ENCODE measurements around the gene SGMS1.

The SGMS1 gene

DNA sequence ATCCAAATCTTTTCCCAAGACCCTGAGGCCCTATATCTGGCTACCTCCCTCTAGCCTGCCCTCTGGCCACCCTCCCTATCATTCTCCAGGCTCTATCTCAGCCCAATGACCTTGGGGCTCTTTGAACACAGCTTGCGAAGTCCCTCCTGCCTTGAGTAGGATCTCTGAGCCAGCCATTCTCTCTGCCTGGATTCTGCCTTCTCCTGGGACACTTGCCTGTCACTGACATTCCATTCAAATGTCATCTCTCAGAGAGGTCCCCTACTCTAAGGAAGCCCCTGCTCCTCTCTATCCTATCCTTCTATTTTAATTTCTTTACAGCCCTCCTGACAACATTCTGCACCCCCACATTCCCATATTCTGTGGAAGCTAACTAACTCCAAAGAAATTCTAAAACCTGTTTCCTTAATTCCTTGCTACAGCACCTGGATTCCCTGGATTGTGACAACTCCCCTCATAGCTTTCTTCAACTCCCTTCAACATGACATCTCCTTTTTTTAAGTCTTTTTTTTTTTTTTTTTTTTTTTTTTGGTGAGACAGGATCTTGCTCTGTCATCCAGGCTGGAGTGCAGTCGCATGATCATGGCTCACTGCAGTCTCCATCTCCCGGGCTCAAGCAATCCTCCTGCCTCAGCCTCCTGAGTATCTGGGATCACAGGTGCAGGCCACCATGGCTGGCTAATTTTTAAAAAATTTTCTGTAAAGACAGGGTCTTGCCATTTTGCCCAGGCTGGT is 291.5 kb downstream of the SGMS1 start:
- no peaks in the 10 kb centered on the region for H3K9me3 ChIP-seq (replicated peaks in 1 of 11)
- peaks cover 0 to 40% (median 0%) of the 10 kb centered on the region in 11 experiments; a peak in 5 of 22 replicates for H3K36me3 ChIP-seq

DNA sequence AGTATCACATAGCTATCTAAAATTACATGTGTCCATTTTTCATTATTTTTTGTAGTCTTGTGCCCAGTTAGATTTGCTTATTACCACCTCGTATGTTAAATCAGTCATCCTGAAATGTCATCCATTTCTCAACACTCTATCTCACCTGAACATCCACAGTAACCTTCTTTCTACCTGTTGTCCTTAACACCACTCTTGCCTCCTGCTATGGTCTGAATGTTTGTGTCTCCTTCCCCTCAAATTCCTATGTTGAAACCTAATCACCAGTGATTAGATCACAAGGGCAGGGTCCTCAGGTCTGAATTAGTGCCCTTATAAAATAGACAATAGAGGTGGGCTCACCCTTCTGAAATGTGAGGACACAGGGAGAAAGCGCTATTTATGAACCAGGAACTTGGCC is 292.3 kb downstream of the SGMS1 start:
- H3K9ac ChIP-seq, result no peak overlapping the region
- no peak for TF ChIP-seq Cebpa-rat (IDR thresholded peaks at IDR 0.05)

More for the DNA sequence above, 291.5 kb downstream of the SGMS1 start:
- TF ChIP-seq Cebpa-rat (IDR thresholded peaks at IDR 0.05), result no peak
- H3K27ac ChIP-seq, result no peak overlapping the region
- no peak overlapping the region for H3K9ac ChIP-seq
- H4K20me1 ChIP-seq, result peaks cover 0 to 82% (median 0%) of the 10 kb centered on the region in 11 experiments; a peak in 3 of 22 replicates
- no peak overlapping the region for H3K4me2 ChIP-seq
- H3K4me3 ChIP-seq, result no peak overlapping the region
- peaks cover 0 to 6% (median 0%) of the 10 kb centered on the region in 10 experiments; a peak in 7 of 20 replicates for H3K4me1 ChIP-seq
- H3K27me3 ChIP-seq, result no peaks in the 10 kb centered on the region

DNA sequence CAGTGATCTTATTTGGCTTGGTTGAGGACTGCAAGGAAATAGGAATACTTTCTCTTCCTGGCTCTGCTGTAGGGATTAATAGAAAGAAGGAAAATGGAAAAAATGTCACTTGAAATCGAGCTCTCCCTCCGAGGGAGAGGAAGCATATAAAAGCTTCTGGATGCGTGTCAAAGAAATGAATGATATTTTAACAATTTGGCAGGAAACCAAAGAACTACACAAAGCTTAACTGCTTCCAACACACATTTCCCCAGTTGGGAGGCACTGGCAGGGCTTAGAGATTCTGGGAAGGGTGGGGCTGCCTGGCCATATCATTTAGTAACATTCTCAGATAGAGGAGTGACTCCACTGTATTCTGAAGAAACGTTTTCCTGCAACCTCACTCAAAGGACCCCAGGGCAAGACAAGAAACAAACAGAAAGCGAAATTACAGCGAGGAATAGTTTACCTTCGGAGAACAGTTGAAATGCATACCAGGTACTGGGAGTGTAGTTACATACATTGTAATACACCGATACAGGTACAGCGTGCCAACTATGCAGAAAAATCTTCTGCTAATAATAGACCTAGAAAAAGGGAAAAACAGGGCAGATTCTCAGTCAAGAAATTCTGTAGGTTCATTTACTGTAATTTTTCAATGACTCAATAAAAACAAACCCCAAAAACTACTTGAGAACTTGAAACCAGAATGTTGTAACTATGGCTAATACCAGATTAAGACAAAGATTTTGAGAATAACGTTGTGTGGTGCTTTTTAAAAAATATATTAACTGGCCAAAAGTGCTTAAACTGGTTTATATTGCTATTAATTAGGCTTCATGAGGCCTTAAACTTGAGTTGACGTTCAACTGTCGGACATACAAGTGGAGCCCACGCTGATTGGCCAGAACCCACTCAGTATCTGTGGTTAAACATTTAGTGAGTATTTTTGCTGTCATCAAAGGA is 296.7 kb downstream of the SGMS1 start:
- no peaks in the 10 kb centered on the region for H3K27me3 ChIP-seq

More for the DNA sequence above, 292.3 kb downstream of the SGMS1 start:
- H3K36me3 ChIP-seq, result peaks cover 0 to 40% (median 0%) of the 10 kb centered on the region in 11 experiments; a peak in 5 of 22 replicates
- H3K9me3 ChIP-seq (replicated peaks in 1 of 11), result no peaks in the 10 kb centered on the region
- no peak overlapping the region for H3K4me2 ChIP-seq
- no peak overlapping the region for H3K27ac ChIP-seq
- H3K4me3 ChIP-seq, result no peak overlapping the region
- peaks cover 0 to 13% (median 4%) of the 10 kb centered on the region in 10 experiments; a peak in 8 of 20 replicates for H3K4me1 ChIP-seq
- H4K20me1 ChIP-seq, result peaks cover 0 to 82% (median 0%) of the 10 kb centered on the region in 11 experiments; a peak in 4 of 22 replicates
- no peaks in the 10 kb centered on the region for H3K27me3 ChIP-seq

DNA sequence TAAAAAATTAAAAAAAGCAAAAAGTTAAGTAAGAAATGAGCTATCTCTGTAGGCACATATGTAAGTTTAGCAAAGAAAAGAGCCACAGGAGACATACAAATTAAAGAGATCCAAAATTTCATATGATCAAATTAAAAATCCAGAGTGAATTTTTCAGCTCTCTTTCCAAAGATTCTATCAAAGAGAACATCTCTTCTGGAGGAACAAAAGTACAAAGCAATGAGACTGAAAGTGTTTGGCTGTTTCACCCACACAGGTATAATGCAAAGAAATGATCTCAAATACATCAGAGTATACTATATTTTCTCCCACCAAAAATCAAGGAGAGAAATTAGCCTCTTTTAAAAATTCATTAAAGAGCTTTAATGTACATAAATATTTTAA is 297.6 kb downstream of the SGMS1 start:
- Histone ChIP-seq H4K20me1 (peaks cover 0 to 90% (median 0%) of the 10 kb centered on the region in 11 experiments; a peak in 5 of 22 replicates), H3K27ac (peak overlapping the region in 3 of 11 experiments; percentile 47 to 72 (median 50); a peak in 4 of 22 replicates), H3K4me1 (peaks cover 7 to 66% (median 33%) of the 10 kb centered on the region in 10 experiments; a peak in 18 of 20 replicates), H3K27me3 (no peaks in the 10 kb centered on the region), H3K4me2 (peak overlapping the region in 5 of 11 experiments; percentile 60 to 94 (median 72); a peak in 9 of 22 replicates), H3K9me3 (replicated peaks in 1 of 11) (no peaks in the 10 kb centered on the region), H3K4me3 (no peak overlapping the region), H3K36me3 (peaks cover 0 to 20% (median 0%) of the 10 kb centered on the region in 11 experiments; a peak in 1 of 22 replicates), H3K9ac (no peak overlapping the region)
- TF ChIP-seq Cebpa-rat (IDR thresholded peaks at IDR 0.05), result no peak

More for the DNA sequence above, 296.7 kb downstream of the SGMS1 start:
- H3K4me2 ChIP-seq, result peak overlapping the region in 4 of 11 experiments; percentile 34 to 94 (median 69); a peak in 8 of 22 replicates
- peaks cover 0 to 91% (median 0%) of the 10 kb centered on the region in 11 experiments; a peak in 5 of 22 replicates for H4K20me1 ChIP-seq
- H3K9ac ChIP-seq, result no peak overlapping the region
- H3K36me3 ChIP-seq, result peaks cover 0 to 12% (median 0%) of the 10 kb centered on the region in 11 experiments; a peak in 1 of 22 replicates
- H3K9me3 ChIP-seq (replicated peaks in 1 of 11), result no peaks in the 10 kb centered on the region
- no peak overlapping the region for H3K4me3 ChIP-seq
- no peak for TF ChIP-seq Cebpa-rat (IDR thresholded peaks at IDR 0.05)
- peaks cover 7 to 57% (median 33%) of the 10 kb centered on the region in 10 experiments; a peak in 18 of 20 replicates for H3K4me1 ChIP-seq
- peak overlapping the region in 1 of 11 experiments; percentile 31; a peak in 2 of 22 replicates for H3K27ac ChIP-seq

DNA sequence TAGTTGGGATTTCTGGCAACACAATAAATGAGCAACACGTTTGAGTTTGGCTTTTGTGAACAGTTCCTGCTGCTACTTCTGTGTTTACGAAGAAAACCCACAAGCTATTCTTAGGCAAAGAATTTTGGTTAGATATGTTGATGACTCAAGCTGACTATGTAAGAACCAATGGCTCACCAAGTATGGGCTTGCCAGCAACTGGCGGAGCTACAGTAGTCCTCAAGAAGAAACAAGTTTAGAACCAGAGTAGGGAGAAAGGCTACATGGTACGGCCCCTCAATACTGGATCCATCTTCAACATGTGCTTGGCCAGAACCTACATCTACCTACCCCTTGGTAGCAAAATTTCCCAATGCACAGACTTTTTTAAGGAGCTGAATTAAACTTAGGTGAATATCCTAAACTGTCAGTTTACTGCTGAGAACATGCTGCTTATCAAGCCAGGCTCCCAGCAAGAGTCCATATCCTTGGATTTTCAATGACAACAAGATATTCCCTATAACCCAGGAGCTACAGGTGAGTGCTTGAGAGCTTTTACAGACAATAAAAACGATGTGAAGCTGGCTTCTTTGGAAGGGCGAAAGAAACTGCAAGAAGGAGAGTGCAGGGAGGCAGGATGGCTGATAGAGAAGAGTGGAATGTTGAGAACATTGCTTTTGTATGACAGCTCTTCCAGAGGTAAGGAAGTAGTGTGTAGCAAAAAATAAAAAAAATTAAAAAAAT is 298.1 kb downstream of the SGMS1 start:
- Histone ChIP-seq H3K27ac (peak overlapping the region in 6 of 11 experiments; percentile 10 to 77 (median 46); a peak in 9 of 22 replicates), H3K4me1 (peaks cover 7 to 66% (median 33%) of the 10 kb centered on the region in 10 experiments; a peak in 18 of 20 replicates), H3K4me2 (peak overlapping the region; percentile 13 to 94 (median 60); a peak in 21 of 22 replicates), H3K9me3 (replicated peaks in 1 of 11) (no peaks in the 10 kb centered on the region), H3K36me3 (peaks cover 0 to 24% (median 0%) of the 10 kb centered on the region in 11 experiments; a peak in 4 of 22 replicates), H3K9ac (peak overlapping the region in 1 of 11 experiments; percentile 19; a peak in 1 of 22 replicates), H3K4me3 (no peak overlapping the region), H3K27me3 (no peaks in the 10 kb centered on the region), H4K20me1 (peaks cover 0 to 90% (median 0%) of the 10 kb centered on the region in 11 experiments; a peak in 5 of 22 replicates)
- TF ChIP-seq Cebpa-rat (IDR thresholded peaks at IDR 0.05), result no peak

DNA sequence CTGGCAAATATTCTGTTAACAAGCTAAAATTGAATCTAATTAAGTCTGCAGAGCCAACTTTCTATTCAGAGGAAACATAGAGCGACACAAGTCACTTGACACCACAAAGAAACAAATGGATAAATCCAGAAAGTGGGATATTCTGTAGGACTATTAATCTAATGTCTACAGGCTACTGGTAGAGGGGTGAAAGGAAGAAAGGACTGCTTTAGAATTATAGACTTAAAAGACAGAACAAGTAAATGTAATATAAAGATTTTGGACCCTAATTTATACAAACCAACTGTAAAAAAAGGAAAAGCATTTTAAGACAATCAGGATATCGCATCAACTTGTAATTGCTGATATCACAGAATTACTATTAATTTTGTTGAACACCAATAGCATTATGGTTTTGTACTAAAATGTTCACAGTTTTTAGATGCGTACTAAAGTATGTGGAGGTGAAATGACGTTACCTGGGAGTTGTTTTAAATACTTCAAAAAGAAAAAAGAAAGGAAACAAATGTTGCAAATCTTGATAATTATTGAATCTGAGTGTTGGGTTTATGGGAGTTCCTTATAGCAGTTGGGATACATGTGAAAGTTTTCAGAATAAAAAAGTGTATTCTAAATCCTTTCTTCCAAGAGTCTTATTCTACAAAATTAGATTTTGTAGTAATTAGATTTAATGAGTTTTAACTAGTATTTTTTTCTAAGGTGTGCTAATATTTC is 298.9 kb downstream of the SGMS1 start:
- peaks cover 0 to 31% (median 0%) of the 10 kb centered on the region in 11 experiments; a peak in 4 of 22 replicates for H3K36me3 ChIP-seq
- H3K27ac ChIP-seq, result peak overlapping the region in 5 of 11 experiments; percentile 43 to 77 (median 68); a peak in 9 of 22 replicates
- peaks cover 0 to 90% (median 0%) of the 10 kb centered on the region in 11 experiments; a peak in 5 of 22 replicates for H4K20me1 ChIP-seq
- H3K4me3 ChIP-seq, result no peak overlapping the region
- no peaks in the 10 kb centered on the region for H3K27me3 ChIP-seq
- no peak for TF ChIP-seq Cebpa-rat (IDR thresholded peaks at IDR 0.05)
- peak overlapping the region in 10 of 11 experiments; percentile 13 to 94 (median 62); a peak in 17 of 22 replicates for H3K4me2 ChIP-seq
- H3K9ac ChIP-seq, result peak overlapping the region in 2 of 11 experiments; percentile 19 to 51; a peak in 2 of 22 replicates
- H3K4me1 ChIP-seq, result peaks cover 7 to 66% (median 33%) of the 10 kb centered on the region in 10 experiments; a peak in 18 of 20 replicates
- H3K9me3 ChIP-seq (replicated peaks in 1 of 11), result no peaks in the 10 kb centered on the region

DNA sequence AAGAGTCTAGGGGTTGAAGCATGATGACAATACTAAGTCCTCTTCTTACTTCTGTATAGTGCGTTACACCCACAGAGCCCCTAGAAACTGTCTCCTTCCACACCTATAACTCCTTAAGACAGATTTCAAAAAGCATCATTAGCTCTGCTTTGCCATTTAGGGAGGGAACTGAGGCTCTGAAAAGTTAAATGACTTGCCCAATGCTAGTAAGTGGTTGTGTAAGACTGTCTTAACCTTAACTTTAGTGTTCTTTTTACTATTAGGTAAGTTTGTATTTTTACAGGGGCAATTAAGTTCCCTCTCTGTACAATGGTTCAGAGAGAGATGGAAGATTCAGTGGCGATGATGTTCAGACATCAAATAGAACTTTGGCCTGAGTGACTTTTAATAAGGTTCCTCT is 299.7 kb downstream of the SGMS1 start:
- H3K27ac ChIP-seq, result peak overlapping the region in 6 of 11 experiments; percentile 11 to 77 (median 58); a peak in 10 of 22 replicates
- no peaks in the 10 kb centered on the region for H3K9me3 ChIP-seq (replicated peaks in 1 of 11)
- H3K36me3 ChIP-seq, result peaks cover 0 to 39% (median 0%) of the 10 kb centered on the region in 11 experiments; a peak in 5 of 22 replicates
- H3K9ac ChIP-seq, result peak overlapping the region in 1 of 11 experiments; percentile 51; a peak in 1 of 22 replicates
- peaks cover 7 to 66% (median 33%) of the 10 kb centered on the region in 10 experiments; a peak in 18 of 20 replicates for H3K4me1 ChIP-seq
- TF ChIP-seq Cebpa-rat (IDR thresholded peaks at IDR 0.05), result no peak
- no peaks in the 10 kb centered on the region for H3K27me3 ChIP-seq
- H3K4me3 ChIP-seq, result peak overlapping the region in 1 of 10 experiments; percentile 13; a peak in 1 of 20 replicates
- H4K20me1 ChIP-seq, result peaks cover 0 to 89% (median 0%) of the 10 kb centered on the region in 11 experiments; a peak in 5 of 22 replicates
- H3K4me2 ChIP-seq, result peak overlapping the region in 5 of 11 experiments; percentile 58 to 94 (median 72); a peak in 9 of 22 replicates

All from BLaER1 treated with 17β-estradiol and CSF1 and Interleukin-3, amounts not matched to agents 10 nM and 100 nM (cell line).